ENCODE results near the gene USP27X. TPM values are rescaled to one million over a fixed set of nuclear protein-coding genes. Genes with fewer than 3 reads are reported as not detected.
A peak's percentile ranks its signal among the peaks of the same experiment; 100 is the strongest.

The USP27X gene
- total RNA-seq, 1 donor: 2.6 TPM

- TF ChIP-seq CTCF (IDR thresholded peaks at IDR 0.05; ENCODE audit: insufficient read depth, low read depth, low read length): no peak
- no peak for DNase-seq (ENCODE audit: low read depth)
- no peak overlapping the region for H3K4me3 ChIP-seq (ENCODE audit: low read depth, low read length)
Observed at GRCh38 chrX:49925176-49925575, 45.9 kb downstream of the USP27X start.

GRCh38 chrX:49930039-49930438 lies 50.8 kb downstream of the USP27X start:
- DNase-seq (ENCODE audit: low read depth): peak; percentile 46
- no peak for TF ChIP-seq CTCF (IDR thresholded peaks at IDR 0.05; ENCODE audit: insufficient read depth, low read depth, low read length)
- no peak overlapping the region for H3K4me3 ChIP-seq (ENCODE audit: low read depth, low read length)

Other genes with a start within 250 kb of the USP27X start
- not detected in 2 replicates for gene PAGE1, start 183.5 kb upstream of the USP27X start, total RNA-seq
- not detected in 2 replicates for gene PAGE4, start 50.2 kb upstream of the USP27X start, total RNA-seq
- 9.0 and 12.5 TPM in 2 replicates for gene CLCN5, start 43.1 kb downstream of the USP27X start, total RNA-seq